WTC11 (cell line): ENCODE data around the gene BPHL. TPM values are rescaled to one million over a fixed set of nuclear protein-coding genes. Genes with fewer than 3 reads are reported as not detected.
"Not testable (repeated sequence)": the region's sequence is repeated elsewhere in the genome, so short reads cannot be mapped to it uniquely, and the experiment has no call there.

Experiments used
- ATAC-seq: fragments of 200-7000 bp; cut with Tn5 transposase; 2 replicates; pipeline ENCODE4 v1.10.0; 2021; ENCODE audit warnings: mild to moderate bottlenecking, moderate library complexity
- CTCF ChIA-PET: fragments of 300-600 bp; sonication (Branson Sonifier 250); formaldehyde crosslinking; loops from one replicate; lab custom pipeline; 2021; ENCODE audit warnings: antibody characterized with exemption; lab: Charles Lee
- POLR2A ChIA-PET: fragments of 350-600 bp; sonication (Branson Sonifier 250); formaldehyde crosslinking; loops from one replicate; lab custom pipeline; 2021; ENCODE audit warnings: antibody characterized with exemption; lab: Charles Lee
- DNase-seq: peaks from one replicate; pipeline ENCODE4 v3.0.0; 2021; ENCODE audit warnings: low spot score
- H3K27ac Mint-ChIP-seq: 2 replicates; pipeline ENCODE4 v1.8.0; 2021; ENCODE audit warnings: mixed read lengths
- H3K27me3 Mint-ChIP-seq: 2 replicates; pipeline ENCODE4 v1.8.0; 2021; ENCODE audit warnings: low read depth, mild to moderate bottlenecking, moderate library complexity, mixed read lengths
- H3K36me3 Mint-ChIP-seq: 2 replicates; pipeline ENCODE4 v1.8.0; 2021; ENCODE audit warnings: mixed read lengths
- H3K4me1 Mint-ChIP-seq: 2 replicates; pipeline ENCODE4 v1.8.0; 2022; ENCODE audit warnings: mixed read lengths
- H3K4me3 Mint-ChIP-seq: 2 replicates; pipeline ENCODE4 v1.8.0; 2021; ENCODE audit warnings: mild to moderate bottlenecking, moderate library complexity, mixed read lengths
- H3K9me3 Mint-ChIP-seq: 2 replicates; pipeline ENCODE4 v1.8.0; 2021; ENCODE audit warnings: mixed read lengths
- ATF1 ChIP-seq: sonication (generic); formaldehyde crosslinking; IDR thresholded peaks from 2 replicates; pipeline ENCODE4 v1.8.1; 2023; ENCODE audit warnings: mild to moderate bottlenecking, moderate library complexity, missing genetic modification reagents
- CREM ChIP-seq: sonication (generic); formaldehyde crosslinking; IDR thresholded peaks from 2 replicates; pipeline ENCODE4 v1.8.1; 2022; ENCODE audit warnings: mild to moderate bottlenecking, missing genetic modification reagents, moderate library complexity
- FOXK1 ChIP-seq: sonication (generic); formaldehyde crosslinking; IDR thresholded peaks from 2 replicates; pipeline ENCODE4 v1.8.0; 2022; ENCODE audit warnings: mild to moderate bottlenecking, moderate library complexity, missing genetic modification reagents
- GABPB1 ChIP-seq: sonication (generic); formaldehyde crosslinking; IDR thresholded peaks from 2 replicates; pipeline ENCODE4 v1.8.1; 2023; ENCODE audit warnings: mild to moderate bottlenecking, missing genetic modification reagents
- NR3C1 ChIP-seq: sonication (generic); formaldehyde crosslinking; conservative IDR thresholded peaks from 2 replicates; pipeline ENCODE4 v1.8.1; 2023; ENCODE audit warnings: low read depth, mild to moderate bottlenecking, missing genetic modification reagents
- OVOL2 ChIP-seq: fragments of 250-450 bp; sonication (Bioruptor Pico); IDR thresholded peaks from 2 replicates; pipeline ENCODE4 v1.9.0; 2021; ENCODE audit warnings: mild to moderate bottlenecking, borderline replicate concordance
- ZBTB21 ChIP-seq: sonication (generic); formaldehyde crosslinking; IDR thresholded peaks from 2 replicates; pipeline ENCODE4 v1.8.1; 2023; ENCODE audit warnings: mild to moderate bottlenecking, missing genetic modification reagents, borderline replicate concordance
- ZNF121 ChIP-seq: sonication (generic); formaldehyde crosslinking; IDR thresholded peaks from 2 replicates; pipeline ENCODE4 v1.8.0; 2023; ENCODE audit warnings: missing genetic modification reagents
- ZNF232 ChIP-seq: sonication (generic); formaldehyde crosslinking; IDR thresholded peaks from 2 replicates; pipeline ENCODE4 v1.8.0; 2022; ENCODE audit warnings: mild to moderate bottlenecking, missing genetic modification reagents
- total RNA-seq: library from RNA; stranded (reverse); gene quantifications from 3 replicates; pipeline ENCODE4 v1.2.3, GENCODE V29; 2021
- TF ChIP-seq, protein P1 (sequence below): sonication (generic); formaldehyde crosslinking; conservative IDR thresholded peaks from 2 replicates; pipeline ENCODE4 v1.8.1; 2022; ENCODE audit warnings: mild to moderate bottlenecking, missing genetic modification reagents
- TF ChIP-seq, protein P2 (sequence below): sonication (generic); formaldehyde crosslinking; IDR thresholded peaks from 2 replicates; pipeline ENCODE4 v1.8.1; 2023; ENCODE audit warnings: mild to moderate bottlenecking, missing genetic modification reagents
- TF ChIP-seq, protein P3 (sequence below): sonication (generic); formaldehyde crosslinking; IDR thresholded peaks from 2 replicates; pipeline ENCODE4 v1.8.0; 2023; ENCODE audit warnings: missing genetic modification reagents, mild to moderate bottlenecking, borderline replicate concordance
- TF ChIP-seq, protein P4 (sequence below): fragments of 250-450 bp; sonication (Bioruptor Pico); conservative IDR thresholded peaks from 2 replicates; pipeline ENCODE4 v1.9.0; 2021; ENCODE audit warnings: mild to moderate bottlenecking
- TF ChIP-seq, protein P5 (sequence below): fragments of 250-450 bp; sonication (Bioruptor Pico); IDR thresholded peaks from 2 replicates; pipeline ENCODE4 v2.1.2; 2022; ENCODE audit warnings: mild to moderate bottlenecking, moderate library complexity
- TF ChIP-seq, protein P6 (sequence below): sonication (generic); formaldehyde crosslinking; IDR thresholded peaks from 2 replicates; pipeline ENCODE4 v1.8.0; 2022; ENCODE audit warnings: mild to moderate bottlenecking, missing genetic modification reagents
- TF ChIP-seq, protein P7 (sequence below): sonication (generic); formaldehyde crosslinking; IDR thresholded peaks from 2 replicates; pipeline ENCODE4 v1.8.1; 2023; ENCODE audit warnings: mild to moderate bottlenecking, missing genetic modification reagents, borderline replicate concordance

Gene BPHL
- total RNA-seq, 1 experiment from 2014 or later, result 29.7 TPM

DNA sequence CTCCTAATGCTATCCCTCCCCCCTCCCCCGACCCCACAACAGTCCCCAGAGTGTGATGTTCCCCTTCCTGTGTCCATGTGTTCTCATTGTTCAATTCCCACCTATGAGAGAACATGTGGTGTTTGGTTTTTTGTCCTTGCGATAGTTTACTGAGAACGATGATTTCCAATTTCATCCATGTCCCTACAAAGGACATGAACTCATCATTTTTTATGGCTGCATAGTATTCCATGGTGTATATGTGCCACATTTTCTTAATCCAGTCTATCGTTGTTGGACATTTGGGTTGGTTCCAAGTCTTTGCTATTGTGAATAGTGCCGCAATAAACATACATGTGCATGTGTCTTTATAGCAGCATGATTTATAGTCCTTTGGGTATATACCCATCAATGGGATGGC, 79.2 kb downstream of the BPHL start:
- POLR2A ChIA-PET, H3K4me3 Mint-ChIP-seq, ATAC-seq, DNase-seq, CTCF ChIA-PET, H3K27ac Mint-ChIP-seq, H3K27me3 Mint-ChIP-seq, H3K36me3 Mint-ChIP-seq: not testable (repeated sequence)
- peaks cover 26% of the 10 kb centered on the region for H3K4me1 Mint-ChIP-seq
- peaks cover 18% of the 10 kb centered on the region for H3K9me3 Mint-ChIP-seq

DNA sequence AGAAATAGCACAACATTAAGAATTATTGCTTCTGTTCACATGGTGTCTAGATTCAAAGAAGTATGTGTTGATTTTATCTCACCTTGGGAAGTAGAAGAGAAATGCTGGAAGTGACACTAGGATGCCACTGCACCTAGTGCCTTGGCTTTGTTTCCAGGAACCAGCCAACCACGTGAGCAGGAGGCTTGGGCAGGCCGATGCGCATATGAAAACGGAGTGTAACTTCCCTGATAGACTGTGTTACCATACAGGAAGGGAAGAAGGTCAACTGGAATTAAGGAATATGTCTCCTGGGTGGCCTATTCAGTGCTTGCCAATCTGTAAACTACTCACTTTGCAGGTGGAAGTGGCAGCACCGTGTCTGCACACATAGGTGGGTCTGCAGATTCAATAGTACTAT, 80.9 kb downstream of the BPHL start:
- H3K27ac Mint-ChIP-seq, result no peak overlapping the region
- TF ChIP-seq ZNF232 (no peak), FOXK1 (no peak), ZNF121 (CRISPR knock-in tag) (no peak), CREM (CRISPR knock-in tag) (no peak), GABPB1 (CRISPR knock-in tag) (no peak), ATF1 (CRISPR knock-in tag) (no peak), OVOL2 (CRISPR knock-in tag) (no peak)
- TF ChIP-seq, protein P1, sequence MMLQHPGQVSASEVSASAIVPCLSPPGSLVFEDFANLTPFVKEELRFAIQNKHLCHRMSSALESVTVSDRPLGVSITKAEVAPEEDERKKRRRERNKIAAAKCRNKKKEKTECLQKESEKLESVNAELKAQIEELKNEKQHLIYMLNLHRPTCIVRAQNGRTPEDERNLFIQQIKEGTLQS (CRISPR knock-in tag), result no peak
- TF ChIP-seq, protein P2, sequence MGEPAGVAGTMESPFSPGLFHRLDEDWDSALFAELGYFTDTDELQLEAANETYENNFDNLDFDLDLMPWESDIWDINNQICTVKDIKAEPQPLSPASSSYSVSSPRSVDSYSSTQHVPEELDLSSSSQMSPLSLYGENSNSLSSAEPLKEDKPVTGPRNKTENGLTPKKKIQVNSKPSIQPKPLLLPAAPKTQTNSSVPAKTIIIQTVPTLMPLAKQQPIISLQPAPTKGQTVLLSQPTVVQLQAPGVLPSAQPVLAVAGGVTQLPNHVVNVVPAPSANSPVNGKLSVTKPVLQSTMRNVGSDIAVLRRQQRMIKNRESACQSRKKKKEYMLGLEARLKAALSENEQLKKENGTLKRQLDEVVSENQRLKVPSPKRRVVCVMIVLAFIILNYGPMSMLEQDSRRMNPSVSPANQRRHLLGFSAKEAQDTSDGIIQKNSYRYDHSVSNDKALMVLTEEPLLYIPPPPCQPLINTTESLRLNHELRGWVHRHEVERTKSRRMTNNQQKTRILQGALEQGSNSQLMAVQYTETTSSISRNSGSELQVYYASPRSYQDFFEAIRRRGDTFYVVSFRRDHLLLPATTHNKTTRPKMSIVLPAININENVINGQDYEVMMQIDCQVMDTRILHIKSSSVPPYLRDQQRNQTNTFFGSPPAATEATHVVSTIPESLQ, result no peak
- TF ChIP-seq, protein P3, sequence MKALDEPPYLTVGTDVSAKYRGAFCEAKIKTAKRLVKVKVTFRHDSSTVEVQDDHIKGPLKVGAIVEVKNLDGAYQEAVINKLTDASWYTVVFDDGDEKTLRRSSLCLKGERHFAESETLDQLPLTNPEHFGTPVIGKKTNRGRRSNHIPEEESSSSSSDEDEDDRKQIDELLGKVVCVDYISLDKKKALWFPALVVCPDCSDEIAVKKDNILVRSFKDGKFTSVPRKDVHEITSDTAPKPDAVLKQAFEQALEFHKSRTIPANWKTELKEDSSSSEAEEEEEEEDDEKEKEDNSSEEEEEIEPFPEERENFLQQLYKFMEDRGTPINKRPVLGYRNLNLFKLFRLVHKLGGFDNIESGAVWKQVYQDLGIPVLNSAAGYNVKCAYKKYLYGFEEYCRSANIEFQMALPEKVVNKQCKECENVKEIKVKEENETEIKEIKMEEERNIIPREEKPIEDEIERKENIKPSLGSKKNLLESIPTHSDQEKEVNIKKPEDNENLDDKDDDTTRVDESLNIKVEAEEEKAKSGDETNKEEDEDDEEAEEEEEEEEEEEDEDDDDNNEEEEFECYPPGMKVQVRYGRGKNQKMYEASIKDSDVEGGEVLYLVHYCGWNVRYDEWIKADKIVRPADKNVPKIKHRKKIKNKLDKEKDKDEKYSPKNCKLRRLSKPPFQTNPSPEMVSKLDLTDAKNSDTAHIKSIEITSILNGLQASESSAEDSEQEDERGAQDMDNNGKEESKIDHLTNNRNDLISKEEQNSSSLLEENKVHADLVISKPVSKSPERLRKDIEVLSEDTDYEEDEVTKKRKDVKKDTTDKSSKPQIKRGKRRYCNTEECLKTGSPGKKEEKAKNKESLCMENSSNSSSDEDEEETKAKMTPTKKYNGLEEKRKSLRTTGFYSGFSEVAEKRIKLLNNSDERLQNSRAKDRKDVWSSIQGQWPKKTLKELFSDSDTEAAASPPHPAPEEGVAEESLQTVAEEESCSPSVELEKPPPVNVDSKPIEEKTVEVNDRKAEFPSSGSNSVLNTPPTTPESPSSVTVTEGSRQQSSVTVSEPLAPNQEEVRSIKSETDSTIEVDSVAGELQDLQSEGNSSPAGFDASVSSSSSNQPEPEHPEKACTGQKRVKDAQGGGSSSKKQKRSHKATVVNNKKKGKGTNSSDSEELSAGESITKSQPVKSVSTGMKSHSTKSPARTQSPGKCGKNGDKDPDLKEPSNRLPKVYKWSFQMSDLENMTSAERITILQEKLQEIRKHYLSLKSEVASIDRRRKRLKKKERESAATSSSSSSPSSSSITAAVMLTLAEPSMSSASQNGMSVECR (CRISPR knock-in tag), result no peak
- TF ChIP-seq, protein P4, sequence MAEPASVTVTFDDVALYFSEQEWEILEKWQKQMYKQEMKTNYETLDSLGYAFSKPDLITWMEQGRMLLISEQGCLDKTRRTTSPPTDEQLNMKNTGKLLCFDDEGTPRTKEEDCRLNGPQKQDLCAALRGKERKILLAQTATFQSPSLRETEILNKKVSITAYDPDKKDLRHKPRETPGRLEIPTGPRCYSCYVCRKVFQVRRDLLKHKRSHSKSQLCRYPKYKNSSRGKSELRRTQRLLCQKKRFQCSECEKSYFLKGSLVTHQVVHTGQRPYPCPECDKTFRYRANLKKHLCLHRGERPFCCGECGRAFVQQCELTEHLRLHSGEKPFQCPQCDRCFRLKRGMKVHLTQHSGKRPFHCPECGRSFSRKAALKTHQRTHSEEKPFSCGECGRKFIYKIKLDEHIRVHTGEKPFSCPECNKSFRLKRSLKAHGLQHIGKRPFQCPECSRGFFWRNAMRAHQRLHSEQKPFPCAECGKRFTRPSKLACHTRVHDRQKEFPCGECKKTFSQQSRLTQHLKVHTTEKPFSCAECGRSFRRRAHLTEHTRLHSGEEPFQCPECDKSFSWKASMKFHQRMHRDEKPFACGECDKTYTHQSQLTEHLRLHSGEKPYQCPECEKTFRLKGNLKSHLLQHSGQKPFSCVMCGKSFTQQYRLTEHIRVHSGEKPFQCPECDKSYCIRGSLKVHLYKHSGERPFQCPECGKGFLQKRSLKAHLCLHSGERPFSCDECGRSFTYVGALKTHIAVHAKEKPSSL (CRISPR knock-in tag), result no peak
- TF ChIP-seq, protein P5, sequence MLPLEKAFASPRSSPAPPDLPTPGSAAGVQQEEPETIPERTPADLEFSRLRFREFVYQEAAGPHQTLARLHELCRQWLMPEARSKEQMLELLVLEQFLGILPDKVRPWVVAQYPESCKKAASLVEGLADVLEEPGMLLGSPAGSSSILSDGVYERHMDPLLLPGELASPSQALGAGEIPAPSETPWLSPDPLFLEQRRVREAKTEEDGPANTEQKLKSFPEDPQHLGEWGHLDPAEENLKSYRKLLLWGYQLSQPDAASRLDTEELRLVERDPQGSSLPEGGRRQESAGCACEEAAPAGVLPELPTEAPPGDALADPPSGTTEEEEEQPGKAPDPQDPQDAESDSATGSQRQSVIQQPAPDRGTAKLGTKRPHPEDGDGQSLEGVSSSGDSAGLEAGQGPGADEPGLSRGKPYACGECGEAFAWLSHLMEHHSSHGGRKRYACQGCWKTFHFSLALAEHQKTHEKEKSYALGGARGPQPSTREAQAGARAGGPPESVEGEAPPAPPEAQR (CRISPR knock-in tag), result no peak
- peaks cover 9% of the 10 kb centered on the region for H3K36me3 Mint-ChIP-seq
- ChIA-PET CTCF (no interaction called here), POLR2A (no interaction called here)
- DNase-seq (no peak), ATAC-seq (no peak)
- H3K27me3 Mint-ChIP-seq, result no peaks in the 10 kb centered on the region; the same call in 1 of the 2 replicates
- H3K4me3 Mint-ChIP-seq, result no peak overlapping the region
- peaks cover 23% of the 10 kb centered on the region for H3K4me1 Mint-ChIP-seq
- H3K9me3 Mint-ChIP-seq, result peaks cover 18% of the 10 kb centered on the region

DNA sequence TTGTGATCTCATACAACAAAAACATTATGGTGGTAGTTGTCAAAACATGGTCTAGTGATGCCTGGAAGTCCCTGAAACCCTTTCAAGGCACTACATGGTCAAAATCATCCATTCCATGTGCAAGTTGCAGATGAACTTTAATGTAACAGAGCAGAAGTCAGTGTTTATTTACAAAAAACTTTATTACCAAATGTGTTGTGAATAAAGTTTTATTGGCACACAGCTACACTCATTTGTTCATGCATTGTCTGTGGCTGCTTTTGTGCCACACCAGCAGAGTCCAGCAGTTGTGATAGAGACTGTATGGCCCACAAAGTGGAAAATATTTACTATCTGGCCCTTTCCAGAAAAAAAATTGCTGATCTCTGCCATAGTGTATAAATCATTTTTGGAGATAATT, 82.2 kb downstream of the BPHL start:
- no peak for DNase-seq
- POLR2A ChIA-PET, result interaction anchor here (0.6 kb wide), 1 partner anchor 30 kb away, joined by 3 read pairs; no protein-coding TSS in a partner anchor
- Mint-ChIP-seq H3K4me3 (no peak overlapping the region), H3K9me3 (peaks cover 18% of the 10 kb centered on the region), H3K4me1 (peaks cover 23% of the 10 kb centered on the region), H3K27me3 (no peaks in the 10 kb centered on the region; the same call in 1 of the 2 replicates), H3K36me3 (peaks cover 9% of the 10 kb centered on the region), H3K27ac (no peak overlapping the region)
- ATAC-seq, result no peak
- CTCF ChIA-PET, result no interaction called here
- TF ChIP-seq, protein P6, sequence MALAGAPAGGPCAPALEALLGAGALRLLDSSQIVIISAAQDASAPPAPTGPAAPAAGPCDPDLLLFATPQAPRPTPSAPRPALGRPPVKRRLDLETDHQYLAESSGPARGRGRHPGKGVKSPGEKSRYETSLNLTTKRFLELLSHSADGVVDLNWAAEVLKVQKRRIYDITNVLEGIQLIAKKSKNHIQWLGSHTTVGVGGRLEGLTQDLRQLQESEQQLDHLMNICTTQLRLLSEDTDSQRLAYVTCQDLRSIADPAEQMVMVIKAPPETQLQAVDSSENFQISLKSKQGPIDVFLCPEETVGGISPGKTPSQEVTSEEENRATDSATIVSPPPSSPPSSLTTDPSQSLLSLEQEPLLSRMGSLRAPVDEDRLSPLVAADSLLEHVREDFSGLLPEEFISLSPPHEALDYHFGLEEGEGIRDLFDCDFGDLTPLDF, result no peak
- TF ChIP-seq, protein P7, sequence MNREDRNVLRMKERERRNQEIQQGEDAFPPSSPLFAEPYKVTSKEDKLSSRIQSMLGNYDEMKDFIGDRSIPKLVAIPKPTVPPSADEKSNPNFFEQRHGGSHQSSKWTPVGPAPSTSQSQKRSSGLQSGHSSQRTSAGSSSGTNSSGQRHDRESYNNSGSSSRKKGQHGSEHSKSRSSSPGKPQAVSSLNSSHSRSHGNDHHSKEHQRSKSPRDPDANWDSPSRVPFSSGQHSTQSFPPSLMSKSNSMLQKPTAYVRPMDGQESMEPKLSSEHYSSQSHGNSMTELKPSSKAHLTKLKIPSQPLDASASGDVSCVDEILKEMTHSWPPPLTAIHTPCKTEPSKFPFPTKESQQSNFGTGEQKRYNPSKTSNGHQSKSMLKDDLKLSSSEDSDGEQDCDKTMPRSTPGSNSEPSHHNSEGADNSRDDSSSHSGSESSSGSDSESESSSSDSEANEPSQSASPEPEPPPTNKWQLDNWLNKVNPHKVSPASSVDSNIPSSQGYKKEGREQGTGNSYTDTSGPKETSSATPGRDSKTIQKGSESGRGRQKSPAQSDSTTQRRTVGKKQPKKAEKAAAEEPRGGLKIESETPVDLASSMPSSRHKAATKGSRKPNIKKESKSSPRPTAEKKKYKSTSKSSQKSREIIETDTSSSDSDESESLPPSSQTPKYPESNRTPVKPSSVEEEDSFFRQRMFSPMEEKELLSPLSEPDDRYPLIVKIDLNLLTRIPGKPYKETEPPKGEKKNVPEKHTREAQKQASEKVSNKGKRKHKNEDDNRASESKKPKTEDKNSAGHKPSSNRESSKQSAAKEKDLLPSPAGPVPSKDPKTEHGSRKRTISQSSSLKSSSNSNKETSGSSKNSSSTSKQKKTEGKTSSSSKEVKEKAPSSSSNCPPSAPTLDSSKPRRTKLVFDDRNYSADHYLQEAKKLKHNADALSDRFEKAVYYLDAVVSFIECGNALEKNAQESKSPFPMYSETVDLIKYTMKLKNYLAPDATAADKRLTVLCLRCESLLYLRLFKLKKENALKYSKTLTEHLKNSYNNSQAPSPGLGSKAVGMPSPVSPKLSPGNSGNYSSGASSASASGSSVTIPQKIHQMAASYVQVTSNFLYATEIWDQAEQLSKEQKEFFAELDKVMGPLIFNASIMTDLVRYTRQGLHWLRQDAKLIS (CRISPR knock-in tag), result no peak
- TF ChIP-seq ZBTB21 (CRISPR knock-in tag) (no peak), NR3C1 (CRISPR knock-in tag) (no peak)
